RPMI7951 (cell line): ENCODE measurements around the gene ASF1A. TPM values are rescaled to one million over a fixed set of nuclear protein-coding genes. Genes with fewer than 3 reads are reported as not detected.

Source experiments
- DNase-seq: peaks from one replicate; pipeline ENCODE4 v3.0.0-alpha.2; 2012; ENCODE audit warnings: low read depth
- total RNA-seq: library from RNA; depleted of rRNA; stranded (reverse); fragments of >200 nt; shearing (Covaris generic); gene quantifications from 2 replicates; pipeline ENCODE4 v1.2.3, GENCODE V29; 2014

The ASF1A gene
- total RNA-seq, 1 experiment from 2014 or later: 57.2 TPM

- DNase-seq: no peak
These were observed 12.3 kb upstream of the ASF1A start for GRCh38 chr6:118881440-118882313.

- no peak for DNase-seq
These were observed 11.5 kb upstream of the ASF1A start for GRCh38 chr6:118882314-118882905.

- no peak for DNase-seq
These were observed 7.3 kb upstream of the ASF1A start for GRCh38 chr6:118886641-118887040.

GRCh38 chr6:118889163-118889562 is 4.8 kb upstream of the ASF1A start:
- DNase-seq: no peak

- DNase-seq: no peak
These were observed 2.8 kb upstream of the ASF1A start for GRCh38 chr6:118890997-118891790.

GRCh38 chr6:118892355-118892991 is 1.5 kb upstream of the ASF1A start:
- DNase-seq: peak; percentile 18

- DNase-seq: peak; percentile 71
These were observed 717 bp upstream of the ASF1A start for GRCh38 chr6:118893064-118893806.

GRCh38 chr6:118894425-118895260 is 691 bp downstream of the ASF1A start:
- peak; percentile 74 for DNase-seq

GRCh38 chr6:118895261-118895560 is 1.3 kb downstream of the ASF1A start:
- DNase-seq: no peak

GRCh38 chr6:118895859-118896258 is 1.9 kb downstream of the ASF1A start:
- DNase-seq: no peak

- peak; percentile 64 for DNase-seq
These were observed 2.6 kb downstream of the ASF1A start for GRCh38 chr6:118896339-118897136.

GRCh38 chr6:118897386-118897785 is 3.4 kb downstream of the ASF1A start:
- no peak for DNase-seq

GRCh38 chr6:118899948-118900347 is 6.0 kb downstream of the ASF1A start:
- DNase-seq: no peak

- DNase-seq: no peak
These were observed 8.8 kb downstream of the ASF1A start for GRCh38 chr6:118902726-118903125.

- peak; percentile 16 for DNase-seq
These were observed 9.2 kb downstream of the ASF1A start for GRCh38 chr6:118903138-118903537.

- DNase-seq: no peak
These were observed 9.7 kb downstream of the ASF1A start for GRCh38 chr6:118903691-118904090.

- DNase-seq: no peak
These were observed 11.1 kb downstream of the ASF1A start for GRCh38 chr6:118905084-118905483.

- no peak for DNase-seq
These were observed 11.9 kb downstream of the ASF1A start for GRCh38 chr6:118905851-118906250.

GRCh38 chr6:118908441-118908840 is 14.5 kb downstream of the ASF1A start:
- DNase-seq: no peak

- DNase-seq: no peak
These were observed 18.7 kb downstream of the ASF1A start for GRCh38 chr6:118912646-118913045.
